IMR-90 (cell line): ENCODE measurements around the gene EIF2B2. TPM values are rescaled to one million over a fixed set of nuclear protein-coding genes. Genes with fewer than 3 reads are reported as not detected.

ENCODE experiments used
- ATAC-seq: fragments of 200-7000 bp; cut with Tn5 transposase; 2 replicates; pipeline ENCODE4 v1.9.1; 2020; ENCODE audit warnings: low read depth, mild to moderate bottlenecking, moderate library complexity
- BruUV-seq: library from RNA; stranded (reverse); fragments of 400-500 nt; replicated peaks from 2 replicates; lab custom pipeline; 2021; lab: Mats Ljungman, UMichigan
- CTCF ChIA-PET: fragments of 300-600 bp; formaldehyde crosslinking; extraction: SDS; loops from one replicate; lab custom pipeline; 2021; ENCODE audit warnings: antibody characterized with exemption; lab: Yijun Ruan, JAX
- POLR2A ChIA-PET: fragments of 300-600 bp; sonication (Branson Sonifier 250); formaldehyde crosslinking; loops from one replicate; lab custom pipeline; 2022; ENCODE audit warnings: antibody characterized with exemption; ENCODE audit not compliant: unreplicated experiment; lab: Charles Lee
- DNase-seq: peaks from one replicate; pipeline ENCODE4 v3.0.0; 2013
- H2AFZ ChIP-seq: replicated peaks from 2 replicates; pipeline ENCODE3; 2013; ENCODE audit warnings: low read length, mild to moderate bottlenecking; ENCODE audit not compliant: poor library complexity
- H2AK5ac ChIP-seq: 2 replicates; pipeline ENCODE4 v1.6.1; 2013; ENCODE audit warnings: low read depth, low read length, inconsistent platforms
- H2AK9ac ChIP-seq: replicated peaks from 2 replicates; pipeline ENCODE3; 2013; ENCODE audit warnings: mild to moderate bottlenecking, low read depth, low read length, moderate library complexity; ENCODE audit not compliant: poor library complexity
- H2BK120ac ChIP-seq: 2 replicates; pipeline ENCODE4 v1.6.1; 2013; ENCODE audit warnings: low read depth, low read length, inconsistent platforms
- H2BK15ac ChIP-seq: 3 replicates; pipeline ENCODE4 v1.6.1; 2013; ENCODE audit warnings: low read depth, low read length, inconsistent platforms
- H2BK20ac ChIP-seq: 2 replicates; pipeline ENCODE4 v1.6.1; 2013; ENCODE audit warnings: low read depth, mild to moderate bottlenecking, inconsistent platforms, low read length, moderate library complexity
- H2BK5ac ChIP-seq: 2 replicates; pipeline ENCODE4 v1.6.1; 2013; ENCODE audit warnings: mild to moderate bottlenecking, low read depth, low read length, inconsistent platforms; ENCODE audit not compliant: poor library complexity, severe bottlenecking
- H3K14ac ChIP-seq: replicated peaks from 2 replicates; pipeline ENCODE4 v1.6.1; 2013; ENCODE audit warnings: low read depth, low read length, inconsistent platforms
- H3K18ac ChIP-seq: 2 replicates; pipeline ENCODE4 v1.6.1; 2013; ENCODE audit warnings: low read depth, low read length, control low read depth
- H3K23ac ChIP-seq: 2 replicates; pipeline ENCODE4 v1.6.1; 2013; ENCODE audit warnings: low read depth, low read length, inconsistent platforms
- H3K27ac ChIP-seq: 2 replicates; pipeline ENCODE4 v1.5.1; 2013; ENCODE audit warnings: mild to moderate bottlenecking, control low read depth, low read length; ENCODE audit not compliant: insufficient read depth
- H3K27me3 ChIP-seq: 2 replicates; pipeline ENCODE4 v1.6.1; 2013; ENCODE audit warnings: low read length; ENCODE audit not compliant: control insufficient read depth, insufficient read depth
- H3K36me3 ChIP-seq: 2 replicates; pipeline ENCODE4 v1.6.1; 2013; ENCODE audit warnings: low read length, mixed read lengths; ENCODE audit not compliant: control insufficient read depth, insufficient read depth
- H3K4ac ChIP-seq: 2 replicates; pipeline ENCODE4 v1.6.1; 2013; ENCODE audit warnings: low read depth, low read length, inconsistent platforms
- H3K4me1 ChIP-seq: 2 replicates; pipeline ENCODE4 v1.6.1; 2013; ENCODE audit warnings: low read length, mixed read lengths; ENCODE audit not compliant: control insufficient read depth, insufficient read depth
- H3K4me2 ChIP-seq: 2 replicates; pipeline ENCODE4 v1.6.1; 2013; ENCODE audit warnings: low read depth, mild to moderate bottlenecking, control low read depth, low read length, moderate library complexity
- H3K4me3 ChIP-seq: 2 replicates; pipeline ENCODE4 v1.5.1; 2013; ENCODE audit warnings: low read depth, mild to moderate bottlenecking, control low read depth, low read length, moderate library complexity; ENCODE audit not compliant: insufficient read depth
- H3K56ac ChIP-seq: 2 replicates; pipeline ENCODE4 v1.6.1; 2013; ENCODE audit warnings: low read length, inconsistent platforms; ENCODE audit not compliant: insufficient read depth; ENCODE audit errors: extremely low read depth
- H3K79me1 ChIP-seq, 2 experiments: 2 replicates each; pipeline ENCODE4 v1.6.1; 2013; ENCODE audit warnings: low read length in 2 of 2, inconsistent platforms in 1 of 2, low read depth in 1 of 2
- H3K9ac ChIP-seq: 2 replicates; pipeline ENCODE4 v1.6.1; 2013; ENCODE audit warnings: low read depth, low read length, control low read depth
- H3K9me1 ChIP-seq: 2 replicates; pipeline ENCODE4 v1.6.1; 2013; ENCODE audit warnings: low read length, inconsistent platforms; ENCODE audit not compliant: insufficient read depth
- H3K9me3 ChIP-seq: 2 replicates; pipeline ENCODE4 v1.6.1; 2013; ENCODE audit warnings: low read length; ENCODE audit not compliant: control insufficient read depth, insufficient read depth
- H4K20me1 ChIP-seq: 2 replicates; pipeline ENCODE4 v1.6.1; 2013; ENCODE audit warnings: low read length, inconsistent platforms; ENCODE audit not compliant: insufficient read depth
- H4K5ac ChIP-seq: 2 replicates; pipeline ENCODE4 v1.6.1; 2013; ENCODE audit warnings: mild to moderate bottlenecking, low read depth, low read length, control low read depth
- H4K8ac ChIP-seq, 2 experiments: 2 replicates each; pipeline ENCODE4 v1.6.1; 2013; ENCODE audit warnings: low read depth in 2 of 2, low read length in 2 of 2, control low read depth in 1 of 2, inconsistent platforms in 1 of 2
- H4K91ac ChIP-seq: 2 replicates; pipeline ENCODE4 v1.6.1; 2013; ENCODE audit warnings: low read depth, low read length, inconsistent platforms; ENCODE audit not compliant: insufficient read depth
- CHD1 ChIP-seq: IDR thresholded peaks from 2 replicates; pipeline ENCODE4 v1.6.1; 2012; ENCODE audit warnings: low read depth, low read length, improper control_type of control experiment
- MAFK ChIP-seq: IDR thresholded peaks from 2 replicates; pipeline ENCODE4 v1.6.1; 2012; ENCODE audit warnings: low read depth, low read length, improper control_type of control experiment
- WGBS, 2 experiments: methylation state at CpG; one replicate each; pipeline versions ENCODE4 v1.1.5 to v1.1.7; 2013; ENCODE audit warnings: missing lambda C conversion rate in 2 of 2; ENCODE audit not compliant: insufficient read length in 1 of 2; ENCODE audit errors: extremely low coverage in 2 of 2; 5-methylcytosine and 5-hydroxymethylcytosine counted together
- dilution Hi-C: fragments of 300-500 bp; cut with HindIII; formaldehyde crosslinking; loops from one replicate; pipeline ENCODE4 v1.14.3; 2018; ENCODE audit warnings: low sequenced_read_pairs; ENCODE audit not compliant: unreplicated experiment
- in situ Hi-C: fragments of 300-500 bp; cut with MboI; formaldehyde crosslinking; loops from 3 replicates; pipeline ENCODE4 v1.14.3; 2019; ENCODE audit warnings: low sequenced_read_pairs, inconsistent platforms, mixed read lengths
- intact Hi-C: fragments of 100-400 bp; cut with micrococcal nuclease; formaldehyde crosslinking; loops from 2 replicates; pipeline ENCODE4 v1.10.0; 2022
- polyA plus RNA-seq, 3 experiments: library from polyadenylated mRNA; depleted of rRNA; stranded (reverse); fragments of >200 nt; gene quantifications; 2 replicates each; pipeline ENCODE4 v1.2.3, GENCODE V29; 2012; ENCODE audit warnings: low replicate concordance in 1 of 3
- total RNA-seq: library from RNA; depleted of rRNA; stranded (reverse); fragments of >200 nt; gene quantifications from 2 replicates; pipeline ENCODE4 v1.2.3, GENCODE V29; 2012

The EIF2B2 gene
- total and polyA plus RNA-seq, 2 of the 4 experiments (the other 2 are of a cell fraction) = 63.6 to 70.1 TPM

- Histone ChIP-seq H3K9ac (no peak overlapping the region), H2AFZ (no peak overlapping the region), H3K4me3 (no peak overlapping the region), H3K9me1 (peaks cover 10% of the 10 kb centered on the region), H3K36me3 (no peaks in the 10 kb centered on the region), H3K4me1 (peaks cover 17% of the 10 kb centered on the region), H4K20me1 (no peaks in the 10 kb centered on the region), H2AK5ac (peak overlapping the region; percentile 31; the same call in 1 of the 2 replicates), H3K27me3 (no peaks in the 10 kb centered on the region), H3K4ac (no peak overlapping the region; the same call in 1 of the 2 replicates), H3K18ac (no peak overlapping the region; the same call in 1 of the 2 replicates), H3K9me3 (no peaks in the 10 kb centered on the region), H3K14ac (0 out of 2 replicates have a peak overlapping the region, but pooled peaks have one; percentile 37), H2BK20ac (peak overlapping the region; percentile 40), H3K23ac (peak overlapping the region; percentile 31; the same call in 1 of the 2 replicates), H4K5ac (no peak overlapping the region), H2BK5ac (no peak overlapping the region), H4K8ac (no peak overlapping the region), H3K27ac (no peak overlapping the region), H3K79me1 (peaks cover 13 to 42% of the 10 kb centered on the region in 2 experiments; a peak in 3 of 4 replicates), H2AK9ac (no peak overlapping the region), H3K56ac (no peak overlapping the region), H2BK15ac (0 out of 3 replicates have a peak overlapping the region, but pooled peaks have one; percentile 24), H2BK120ac (0 out of 2 replicates have a peak overlapping the region, but pooled peaks have one; percentile 9), H3K4me2 (no peak overlapping the region), H4K91ac (no peak overlapping the region)
- dilution Hi-C loops (no loop called here), intact Hi-C loops (no loop called here), in situ Hi-C loops (no loop called here)
- no peak for ATAC-seq
- ChIA-PET CTCF (interaction anchor here (0.7 kb wide), 1 partner anchor 81 kb away, joined by 3 read pairs; no protein-coding TSS in a partner anchor), POLR2A (no interaction called here)
- TF ChIP-seq CHD1 = no peak
- 0 out of 2 replicates have a peak, but pooled peaks have one; percentile 7 for TF ChIP-seq MAFK
- BruUV-seq = no TSS peak
- 70% methylated on average over 3 of the region's 5 CpGs; no CpG with 5 or more reads in 1 of the 2 experiments for WGBS, 2 experiments
- no peak for DNase-seq
Observed at GRCh38 chr14:75046275-75046674, 43.6 kb downstream of the EIF2B2 start.
